Measurements from ENCODE around the gene PTCH1.

PTCH1 gene

GRCh38 chr9:95462249-95463147 lies 54.3 kb downstream of the PTCH1 start:
- peak; percentile 97 for DNase-seq (ENCODE audit: low spot score)

GRCh38 chr9:95461448-95462248 lies 55.1 kb downstream of the PTCH1 start:
- DNase-seq (ENCODE audit: low spot score), result no peak

- no peak for DNase-seq (ENCODE audit: low spot score)
Observed at GRCh38 chr9:95460518-95461164, 56.1 kb downstream of the PTCH1 start.

GRCh38 chr9:95459851-95460517 lies 56.8 kb downstream of the PTCH1 start:
- no peak for DNase-seq (ENCODE audit: low spot score)

GRCh38 chr9:95459178-95459577 lies 57.6 kb downstream of the PTCH1 start:
- DNase-seq (ENCODE audit: low spot score), result no peak

- DNase-seq (ENCODE audit: low spot score), result no peak
Observed at GRCh38 chr9:95458666-95459065, 58.1 kb downstream of the PTCH1 start.

GRCh38 chr9:95457769-95458168 lies 59.0 kb downstream of the PTCH1 start:
- no peak for DNase-seq (ENCODE audit: low spot score)

GRCh38 chr9:95455714-95456113 lies 61.1 kb downstream of the PTCH1 start:
- DNase-seq (ENCODE audit: low spot score), result no peak

- no peak for DNase-seq (ENCODE audit: low spot score)
Observed at GRCh38 chr9:95452176-95452575, 64.6 kb downstream of the PTCH1 start.

- no peak for DNase-seq (ENCODE audit: low spot score)
Observed at GRCh38 chr9:95451065-95451426, 65.7 kb downstream of the PTCH1 start.

GRCh38 chr9:95450171-95451064 lies 66.4 kb downstream of the PTCH1 start:
- DNase-seq (ENCODE audit: low spot score), result no peak

- no peak for DNase-seq (ENCODE audit: low spot score)
Observed at GRCh38 chr9:95449016-95449415, 67.8 kb downstream of the PTCH1 start.

- DNase-seq (ENCODE audit: low spot score), result no peak
Observed at GRCh38 chr9:95447660-95448420, 68.9 kb downstream of the PTCH1 start.

GRCh38 chr9:95446984-95447383 lies 69.8 kb downstream of the PTCH1 start:
- DNase-seq (ENCODE audit: low spot score), result no peak

- no peak for DNase-seq (ENCODE audit: low spot score)
Observed at GRCh38 chr9:95446259-95446658, 70.5 kb downstream of the PTCH1 start.

- DNase-seq (ENCODE audit: low spot score), result no peak
Observed at GRCh38 chr9:95444160-95444559, 72.6 kb downstream of the PTCH1 start.

GRCh38 chr9:95443301-95443700 lies 73.5 kb downstream of the PTCH1 start:
- no peak for DNase-seq (ENCODE audit: low spot score)

GRCh38 chr9:95441081-95441480 lies 75.7 kb downstream of the PTCH1 start:
- DNase-seq (ENCODE audit: low spot score), result no peak

- no peak for DNase-seq (ENCODE audit: low spot score)
Observed at GRCh38 chr9:95440447-95440846, 76.3 kb downstream of the PTCH1 start.
